NCI-H2196 (cell line): ENCODE measurements around the gene FAM162A.
A peak's percentile ranks its signal among the peaks of the same experiment; 100 is the strongest.
"Not testable (repeated sequence)": the region's sequence is repeated elsewhere in the genome, so short reads cannot be mapped to it uniquely, and the experiment has no call there.

ENCODE experiments used
- DNase-seq: peaks from one replicate; lab custom pipeline; 2025; ENCODE audit not compliant: unreplicated experiment; lab: John Stamatoyannopoulos, UW

Gene FAM162A, protein sequence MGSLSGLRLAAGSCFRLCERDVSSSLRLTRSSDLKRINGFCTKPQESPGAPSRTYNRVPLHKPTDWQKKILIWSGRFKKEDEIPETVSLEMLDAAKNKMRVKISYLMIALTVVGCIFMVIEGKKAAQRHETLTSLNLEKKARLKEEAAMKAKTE

GRCh38 chr3:122383771-122384697, at the start of gene FAM162A:
TSS of gene FAM162A (plus strand) at chr3:122384182. CDS start at chr3:122384266, 84 bp downstream.
- DNase-seq: peak; percentile 97

GRCh38 chr3:122342803-122343202, 41.2 kb upstream of the FAM162A start:
- DNase-seq: no peak

- DNase-seq: no peak
Measured at GRCh38 chr3:122343654-122344053, 40.3 kb upstream of the FAM162A start.

- DNase-seq: no peak
Measured at GRCh38 chr3:122349171-122349570, 34.8 kb upstream of the FAM162A start.

GRCh38 chr3:122350814-122351418, 33.1 kb upstream of the FAM162A start:
- DNase-seq: no peak

GRCh38 chr3:122351612-122352011, 32.4 kb upstream of the FAM162A start:
- DNase-seq: no peak

DNA sequence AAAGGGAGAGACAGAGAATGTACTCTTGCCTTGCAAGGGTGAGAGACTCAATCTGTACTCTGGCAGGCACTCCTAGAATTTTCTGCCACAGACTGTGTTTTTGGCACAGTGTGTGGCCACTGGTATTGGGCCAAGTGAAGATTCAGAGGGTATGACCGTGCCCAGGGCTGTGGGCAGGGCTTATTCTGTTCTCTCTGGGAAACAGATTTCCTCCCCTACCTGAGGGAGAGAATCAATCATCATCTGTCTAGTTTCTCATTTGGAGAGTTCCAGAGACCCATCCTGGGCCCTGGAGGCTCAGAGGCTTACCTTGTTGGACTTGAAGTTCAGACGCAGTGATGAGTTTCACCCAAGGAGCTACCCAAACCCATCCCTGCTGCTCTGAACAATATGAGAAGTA, 30.8 kb upstream of the FAM162A start:
- no peak for DNase-seq

- no peak for DNase-seq
Measured at GRCh38 chr3:122353893-122354401, 30.0 kb upstream of the FAM162A start.

DNA sequence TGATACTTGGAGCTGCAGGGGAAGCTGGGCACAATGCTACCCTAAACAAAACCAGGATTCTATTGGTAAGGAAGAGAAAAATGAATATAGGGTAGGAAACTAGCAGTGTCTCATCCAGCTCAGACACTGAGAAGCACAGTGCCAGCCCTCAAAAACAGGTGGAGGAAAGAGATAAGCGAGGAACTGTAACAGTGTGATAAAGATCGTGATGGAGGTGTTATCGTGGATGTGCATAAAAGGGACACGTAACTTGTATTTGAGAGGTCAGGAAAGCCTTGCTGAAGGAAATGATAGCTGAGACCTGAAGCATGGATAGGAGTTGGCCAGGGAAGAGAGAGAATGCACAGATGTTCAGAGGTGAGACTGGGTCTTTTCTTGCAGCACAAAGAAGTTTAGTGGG, 28.4 kb upstream of the FAM162A start:
- DNase-seq: no peak

- peak; percentile 45 for DNase-seq
Measured at GRCh38 chr3:122356402-122356801, 27.6 kb upstream of the FAM162A start.

- no peak for DNase-seq
Measured at GRCh38 chr3:122357828-122358702, 25.9 kb upstream of the FAM162A start.

DNA sequence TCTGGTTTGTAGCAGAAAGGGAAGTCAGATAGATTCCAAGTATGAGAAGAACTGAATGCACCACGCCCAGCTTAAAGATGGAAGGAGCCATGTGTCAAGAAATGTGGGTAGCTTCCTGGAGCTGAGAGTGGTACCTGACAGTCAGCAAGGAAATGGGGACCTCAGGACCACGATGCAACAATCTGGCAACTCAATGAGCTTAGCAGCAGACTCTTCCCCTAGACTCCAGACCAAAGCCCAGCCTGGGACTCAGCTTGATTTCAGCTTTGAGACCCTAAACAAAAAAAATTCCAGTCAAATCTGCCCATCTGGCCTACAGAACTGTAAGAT, 25.3 kb upstream of the FAM162A start:
- DNase-seq: no peak

- DNase-seq: no peak
Measured at GRCh38 chr3:122362026-122362425, 22.0 kb upstream of the FAM162A start.

GRCh38 chr3:122364490-122364889, 19.5 kb upstream of the FAM162A start:
- no peak for DNase-seq

DNA sequence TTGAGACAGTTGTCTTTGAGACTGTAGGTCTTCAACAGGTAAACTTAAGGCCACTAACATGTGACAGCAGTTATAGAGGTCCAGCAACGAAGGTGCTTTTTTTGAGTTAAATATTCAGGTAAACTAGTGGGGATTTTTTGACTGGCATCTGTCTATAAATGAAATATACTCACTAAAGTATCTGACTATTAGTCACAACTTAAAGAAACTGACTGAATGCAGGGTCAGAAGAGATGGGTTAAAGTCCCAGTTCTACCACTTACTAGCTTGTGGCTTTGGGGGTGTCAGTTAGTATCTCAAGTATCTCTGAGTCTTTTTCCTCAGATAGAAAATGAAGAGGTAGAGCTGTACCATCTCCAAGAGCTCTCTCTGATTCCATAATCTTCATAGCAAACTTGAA, 18.9 kb upstream of the FAM162A start:
- DNase-seq: no peak

- not testable (repeated sequence) for DNase-seq
Measured at GRCh38 chr3:122365582-122366378, 18.2 kb upstream of the FAM162A start.

DNA sequence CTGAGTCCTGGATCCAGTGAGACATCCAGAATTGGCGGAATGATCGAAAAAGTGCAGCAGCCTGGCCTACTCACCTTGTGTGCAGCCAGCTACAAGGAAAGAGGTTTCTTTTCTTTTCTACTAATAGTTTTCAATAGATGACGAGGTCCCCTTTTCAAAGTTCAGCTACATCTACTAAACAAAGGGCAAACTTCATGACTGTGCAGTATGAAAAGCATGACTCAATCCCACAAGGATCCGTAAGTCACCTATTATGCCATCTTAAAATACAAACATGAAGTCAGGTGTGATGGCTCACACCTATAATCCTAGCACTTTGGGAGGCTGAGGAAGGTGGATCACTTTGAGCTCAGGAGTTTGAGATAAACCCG, 17.6 kb upstream of the FAM162A start:
- no peak for DNase-seq

DNA sequence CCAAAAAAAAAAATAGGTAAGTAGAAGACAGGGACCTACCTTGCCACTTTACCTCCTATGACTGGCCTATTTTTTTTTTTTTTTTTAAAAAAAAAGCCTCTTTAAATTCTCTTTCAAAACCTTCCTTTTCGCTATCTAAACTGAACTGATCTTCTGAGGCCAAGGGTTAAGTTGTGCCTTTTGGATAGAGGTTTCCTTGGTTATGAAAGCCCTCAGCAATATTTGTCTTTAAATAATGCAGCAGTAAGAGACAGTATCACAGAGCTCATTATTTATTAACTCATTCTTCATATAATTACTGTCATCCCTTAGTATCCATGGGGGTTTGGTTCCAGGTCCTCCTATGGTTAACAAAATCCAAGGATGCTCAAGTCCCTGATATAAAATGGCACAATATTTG, 9.9 kb upstream of the FAM162A start:
- DNase-seq: no peak

- DNase-seq: no peak
Measured at GRCh38 chr3:122377975-122378374, 6.0 kb upstream of the FAM162A start.
